Gastroesophageal sphincter (tissue), 4 donors: ENCODE measurements around the gene PICK1. TPM values are rescaled to one million over a fixed set of nuclear protein-coding genes. Genes with fewer than 3 reads are reported as not detected.
A peak's percentile ranks its signal among the peaks of the same experiment; 100 is the strongest.

Experiments
- ATAC-seq: fragments of 150-250 bp; one replicate; pipeline ENCODE4 v1.9.1; 2016; ENCODE audit warnings: mild to moderate bottlenecking, moderate library complexity
- H3K27ac ChIP-seq, 4 donors: fragments of 200-600 bp; sonication (generic) in 3 of 4; 1 replicate in 3 of 4; 2 replicates in 1 of 4; pipeline ENCODE4 v1.5.1; 2016 to 2019
- H3K27me3 ChIP-seq: fragments of 200-600 bp; sonication (generic); one replicate; pipeline ENCODE4 v1.5.1; 2019
- H3K36me3 ChIP-seq, 2 donors: fragments of 200-600 bp; sonication (generic); one replicate each; pipeline ENCODE4 v1.5.1; 2019; ENCODE audit warnings: control low read depth in 1 of 2
- H3K4me1 ChIP-seq, 3 donors: fragments of 200-600 bp; sonication (generic); 1 replicate in 2 of 3; 2 replicates in 1 of 3; pipeline ENCODE4 v1.5.1; 2016 to 2019; ENCODE audit warnings: control low read depth in 2 of 3
- H3K4me3 ChIP-seq, 2 donors: fragments of 200-600 bp; sonication (generic); one replicate each; pipeline ENCODE4 v1.5.1; 2019; ENCODE audit warnings: mild to moderate bottlenecking in 1 of 2, moderate library complexity in 1 of 2
- H3K9me3 ChIP-seq, 3 donors: fragments of 200-600 bp; sonication (generic); one replicate each; pipeline ENCODE4 v1.5.1; 2017 to 2019; ENCODE audit warnings: control low read depth in 2 of 3
- EP300 ChIP-seq: sonication (generic); formaldehyde crosslinking; IDR thresholded peaks from one replicate; pipeline ENCODE4 v1.6.1; 2017; ENCODE audit warnings: antibody characterized with exemption, mild to moderate bottlenecking
- POLR2A ChIP-seq, 2 donors: fragments of 450-650 bp; IDR thresholded peaks; one replicate each; pipeline ENCODE4 v1.6.1; 2017; ENCODE audit warnings: antibody characterized with exemption in 2 of 2, mild to moderate bottlenecking in 2 of 2, moderate library complexity in 1 of 2
- POLR2AphosphoS5 ChIP-seq: sonication (generic); formaldehyde crosslinking; IDR thresholded peaks from one replicate; pipeline ENCODE4 v1.6.1; 2017; ENCODE audit warnings: antibody characterized with exemption
- WGBS, 2 donors: methylation state at CpG; one replicate each; pipeline ENCODE4 v1.1.5; 2018; ENCODE audit warnings: low coverage in 1 of 2; 5-methylcytosine and 5-hydroxymethylcytosine counted together
- total RNA-seq, 4 donors: library from RNA; depleted of rRNA; stranded (reverse); fragments of >200 nt; gene quantifications; one replicate each; pipeline ENCODE4 v1.1.0, GENCODE V29; 2016
- TF ChIP-seq, protein P1 (sequence below), 4 experiments: fragments of 200-600 bp in 2 of 4; fragments of 450-650 bp in 2 of 4; sonication (generic) in 1 of 4; IDR thresholded peaks; one replicate each; pipeline ENCODE4 v1.5.1; 2017 to 2019; ENCODE audit warnings: antibody characterized with exemption in 4 of 4, mild to moderate bottlenecking in 2 of 4, moderate library complexity in 2 of 4

The PICK1 gene
- total RNA-seq, 4 donors from 2014 or later: 20.3 to 35.3 (median 25.7) TPM

DNA sequence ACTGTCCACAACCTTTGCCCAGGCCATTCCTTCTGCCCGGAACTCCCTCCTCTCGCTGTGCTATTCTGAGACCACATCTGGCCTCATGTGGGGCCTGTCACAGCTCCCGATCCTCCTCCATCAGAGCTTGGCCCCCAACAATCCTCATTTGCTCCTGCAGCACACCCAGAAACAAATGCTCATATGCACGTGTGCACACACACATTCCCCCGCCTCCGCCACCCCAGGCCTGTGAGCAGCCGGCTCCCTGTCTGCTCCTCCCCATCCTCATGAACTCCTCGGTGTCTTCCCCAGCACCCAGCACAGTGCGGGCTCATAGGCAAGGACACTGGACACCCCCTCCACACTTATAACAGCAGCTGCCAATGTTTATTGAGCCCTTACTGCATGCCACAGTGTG is 29.7 kb upstream of the PICK1 start:
- ATAC-seq: no peak

GRCh38 chr22:38028344-38029130 is 28.7 kb upstream of the PICK1 start:
- no peaks in the 10 kb centered on the region for H3K27me3 ChIP-seq
- H3K27ac ChIP-seq: peak overlapping the region in 1 of 4 donors; percentile 55
- WGBS, 2 donors: 86 to 87% methylated on average over 4 to 7 of the region's 15 CpGs
- H3K4me3 ChIP-seq: no peak overlapping the region
- TF ChIP-seq EP300: no peak
- TF ChIP-seq, protein P1, sequence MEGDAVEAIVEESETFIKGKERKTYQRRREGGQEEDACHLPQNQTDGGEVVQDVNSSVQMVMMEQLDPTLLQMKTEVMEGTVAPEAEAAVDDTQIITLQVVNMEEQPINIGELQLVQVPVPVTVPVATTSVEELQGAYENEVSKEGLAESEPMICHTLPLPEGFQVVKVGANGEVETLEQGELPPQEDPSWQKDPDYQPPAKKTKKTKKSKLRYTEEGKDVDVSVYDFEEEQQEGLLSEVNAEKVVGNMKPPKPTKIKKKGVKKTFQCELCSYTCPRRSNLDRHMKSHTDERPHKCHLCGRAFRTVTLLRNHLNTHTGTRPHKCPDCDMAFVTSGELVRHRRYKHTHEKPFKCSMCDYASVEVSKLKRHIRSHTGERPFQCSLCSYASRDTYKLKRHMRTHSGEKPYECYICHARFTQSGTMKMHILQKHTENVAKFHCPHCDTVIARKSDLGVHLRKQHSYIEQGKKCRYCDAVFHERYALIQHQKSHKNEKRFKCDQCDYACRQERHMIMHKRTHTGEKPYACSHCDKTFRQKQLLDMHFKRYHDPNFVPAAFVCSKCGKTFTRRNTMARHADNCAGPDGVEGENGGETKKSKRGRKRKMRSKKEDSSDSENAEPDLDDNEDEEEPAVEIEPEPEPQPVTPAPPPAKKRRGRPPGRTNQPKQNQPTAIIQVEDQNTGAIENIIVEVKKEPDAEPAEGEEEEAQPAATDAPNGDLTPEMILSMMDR (IDR thresholded peaks at IDR 0.05): no peak
- TF ChIP-seq POLR2A (IDR thresholded peaks at IDR 0.05): no peak
- TF ChIP-seq POLR2AphosphoS5: no peak
- H3K36me3 ChIP-seq: peaks cover 0 to 9% of the 10 kb centered on the region in 2 donors
- H3K4me1 ChIP-seq: peaks cover 0 to 12% (median 4%) of the 10 kb centered on the region in 3 donors
- no peak for ATAC-seq
- H3K9me3 ChIP-seq: no peaks in the 10 kb centered on the region

More for the DNA sequence above, 29.7 kb upstream of the PICK1 start:
- Histone ChIP-seq H3K27ac (peak overlapping the region in 1 of 4 donors; percentile 55), H3K27me3 (no peaks in the 10 kb centered on the region), H3K36me3 (peaks cover 0 to 9% of the 10 kb centered on the region in 2 donors), H3K9me3 (no peaks in the 10 kb centered on the region), H3K4me1 (peaks cover 0 to 4% (median 0%) of the 10 kb centered on the region in 3 donors), H3K4me3 (no peak overlapping the region)
- TF ChIP-seq POLR2AphosphoS5: no peak
- TF ChIP-seq, protein P1 (IDR thresholded peaks at IDR 0.05): no peak
- WGBS, 2 donors: 67 to 84% methylated on average over 8 of the region's 9 CpGs

- Histone ChIP-seq H3K4me3 (no peak overlapping the region), H3K4me1 (peaks cover 3 to 21% (median 12%) of the 10 kb centered on the region in 3 donors), H3K36me3 (peaks cover 0 to 9% of the 10 kb centered on the region in 2 donors), H3K27ac (peak overlapping the region in 2 of 4 donors; percentile 26 to 55), H3K27me3 (no peaks in the 10 kb centered on the region), H3K9me3 (no peaks in the 10 kb centered on the region)
- ATAC-seq: no peak
- no peak for TF ChIP-seq EP300
- TF ChIP-seq POLR2AphosphoS5: no peak
- no peak for TF ChIP-seq POLR2A (IDR thresholded peaks at IDR 0.05)
- TF ChIP-seq, protein P1 (IDR thresholded peaks at IDR 0.05): no peak
Measured at GRCh38 chr22:38029370-38029769, 27.8 kb upstream of the PICK1 start.

DNA sequence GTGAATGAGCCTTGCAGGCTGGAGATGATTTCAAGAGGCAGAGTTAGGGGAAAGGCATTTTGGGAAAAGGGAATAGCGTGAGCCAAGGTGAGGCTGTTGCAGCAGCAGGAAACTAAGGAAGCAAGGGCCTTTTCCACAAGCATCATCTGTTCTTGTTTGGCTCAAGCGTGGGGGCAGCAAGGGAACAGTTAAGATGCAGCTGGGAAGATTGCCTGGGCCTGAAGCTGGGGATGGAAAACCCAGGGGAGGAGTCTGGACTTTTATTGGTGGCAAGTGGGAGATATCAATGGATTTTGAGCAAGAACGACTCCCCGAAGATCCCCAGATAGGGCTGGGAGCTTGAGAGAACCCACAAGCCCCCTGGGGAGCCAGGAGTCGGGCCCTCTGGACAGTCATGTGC is 27.3 kb upstream of the PICK1 start:
- peak overlapping the region in 3 of 4 donors; percentile 24 to 77 (median 26) for H3K27ac ChIP-seq
- 53 to 75% methylated on average over 4 to 5 of the region's 5 CpGs for WGBS, 2 donors
- no peak for ATAC-seq

More for the DNA sequence above, 27.3 kb upstream of the PICK1 start:
- peaks cover 0 to 9% of the 10 kb centered on the region in 2 donors for H3K36me3 ChIP-seq
- no peaks in the 10 kb centered on the region for H3K9me3 ChIP-seq
- TF ChIP-seq, protein P1 (IDR thresholded peaks at IDR 0.05): no peak
- TF ChIP-seq POLR2AphosphoS5 (no peak), POLR2A (IDR thresholded peaks at IDR 0.05) (no peak), EP300 (no peak)
- no peak overlapping the region for H3K4me3 ChIP-seq
- peaks cover 4 to 26% (median 14%) of the 10 kb centered on the region in 3 donors for H3K4me1 ChIP-seq
- no peaks in the 10 kb centered on the region for H3K27me3 ChIP-seq
